Gastroesophageal sphincter (tissue), 4 donors: Measurements from ENCODE around the gene ABHD6. TPM values are rescaled to one million over a fixed set of nuclear protein-coding genes. Genes with fewer than 3 reads are reported as not detected.
"Not testable (repeated sequence)": the region's sequence is repeated elsewhere in the genome, so short reads cannot be mapped to it uniquely, and the experiment has no call there.

ENCODE experiments used
- ATAC-seq: fragments of 150-250 bp; one replicate; pipeline ENCODE4 v1.9.1; 2016; ENCODE audit warnings: mild to moderate bottlenecking, moderate library complexity
- H3K27ac ChIP-seq, 4 donors: fragments of 200-600 bp; sonication (generic) in 3 of 4; 1 replicate in 3 of 4; 2 replicates in 1 of 4; pipeline ENCODE4 v1.5.1; 2016 to 2019
- H3K27me3 ChIP-seq: fragments of 200-600 bp; sonication (generic); one replicate; pipeline ENCODE4 v1.5.1; 2019
- H3K36me3 ChIP-seq, 2 donors: fragments of 200-600 bp; sonication (generic); one replicate each; pipeline ENCODE4 v1.5.1; 2019; ENCODE audit warnings: control low read depth in 1 of 2
- H3K4me1 ChIP-seq, 3 donors: fragments of 200-600 bp; sonication (generic); 1 replicate in 2 of 3; 2 replicates in 1 of 3; pipeline ENCODE4 v1.5.1; 2016 to 2019; ENCODE audit warnings: control low read depth in 2 of 3
- H3K4me3 ChIP-seq, 2 donors: fragments of 200-600 bp; sonication (generic); one replicate each; pipeline ENCODE4 v1.5.1; 2019; ENCODE audit warnings: mild to moderate bottlenecking in 1 of 2, moderate library complexity in 1 of 2
- H3K9me3 ChIP-seq, 3 donors: fragments of 200-600 bp; sonication (generic); one replicate each; pipeline ENCODE4 v1.5.1; 2017 to 2019; ENCODE audit warnings: control low read depth in 2 of 3
- EP300 ChIP-seq: sonication (generic); formaldehyde crosslinking; IDR thresholded peaks from one replicate; pipeline ENCODE4 v1.6.1; 2017; ENCODE audit warnings: antibody characterized with exemption, mild to moderate bottlenecking
- POLR2A ChIP-seq, 2 donors: fragments of 450-650 bp; IDR thresholded peaks; one replicate each; pipeline ENCODE4 v1.6.1; 2017; ENCODE audit warnings: antibody characterized with exemption in 2 of 2, mild to moderate bottlenecking in 2 of 2, moderate library complexity in 1 of 2
- POLR2AphosphoS5 ChIP-seq: sonication (generic); formaldehyde crosslinking; IDR thresholded peaks from one replicate; pipeline ENCODE4 v1.6.1; 2017; ENCODE audit warnings: antibody characterized with exemption
- WGBS, 2 donors: methylation state at CpG; one replicate each; pipeline ENCODE4 v1.1.5; 2018; ENCODE audit warnings: low coverage in 1 of 2; 5-methylcytosine and 5-hydroxymethylcytosine counted together
- total RNA-seq, 4 donors: library from RNA; depleted of rRNA; stranded (reverse); fragments of >200 nt; gene quantifications; one replicate each; pipeline ENCODE4 v1.1.0, GENCODE V29; 2016
- TF ChIP-seq, protein P1 (sequence below), 4 experiments: fragments of 200-600 bp in 2 of 4; fragments of 450-650 bp in 2 of 4; sonication (generic) in 1 of 4; IDR thresholded peaks; one replicate each; pipeline ENCODE4 v1.5.1; 2017 to 2019; ENCODE audit warnings: antibody characterized with exemption in 4 of 4, mild to moderate bottlenecking in 2 of 4, moderate library complexity in 2 of 4

The ABHD6 gene
- total RNA-seq, 4 donors from 2014 or later = 6.5 to 27.1 (median 17.6) TPM

DNA sequence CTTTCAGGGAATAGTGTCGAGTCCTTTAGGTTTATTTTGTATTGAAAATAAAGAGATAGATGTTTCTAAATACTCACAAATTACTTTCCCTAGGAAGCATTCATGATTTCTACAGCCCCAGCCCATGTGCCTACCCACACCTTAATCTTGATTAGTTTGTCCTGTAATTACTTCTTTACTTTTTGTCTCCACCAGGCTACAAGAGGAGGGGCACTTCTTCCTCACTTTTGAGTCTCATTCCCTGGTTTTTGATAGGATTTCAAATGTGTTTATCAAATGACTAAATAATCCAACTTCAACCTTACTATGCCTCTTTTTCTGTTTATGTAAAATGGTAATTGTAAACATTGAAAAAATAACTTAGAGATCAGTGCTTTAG, 96.9 kb downstream of the ABHD6 start:
- Histone ChIP-seq H3K9me3 (no peaks in the 10 kb centered on the region), H3K4me3 (peak overlapping the region in 1 of 2 donors; percentile 89), H3K27me3 (no peaks in the 10 kb centered on the region), H3K27ac (peak overlapping the region in 3 of 4 donors; percentile 66 to 87 (median 81)), H3K4me1 (peaks cover 0 to 59% (median 10%) of the 10 kb centered on the region in 3 donors), H3K36me3 (no peaks in the 10 kb centered on the region)
- ATAC-seq = no peak
- no peak for TF ChIP-seq POLR2AphosphoS5
- TF ChIP-seq, protein P1, sequence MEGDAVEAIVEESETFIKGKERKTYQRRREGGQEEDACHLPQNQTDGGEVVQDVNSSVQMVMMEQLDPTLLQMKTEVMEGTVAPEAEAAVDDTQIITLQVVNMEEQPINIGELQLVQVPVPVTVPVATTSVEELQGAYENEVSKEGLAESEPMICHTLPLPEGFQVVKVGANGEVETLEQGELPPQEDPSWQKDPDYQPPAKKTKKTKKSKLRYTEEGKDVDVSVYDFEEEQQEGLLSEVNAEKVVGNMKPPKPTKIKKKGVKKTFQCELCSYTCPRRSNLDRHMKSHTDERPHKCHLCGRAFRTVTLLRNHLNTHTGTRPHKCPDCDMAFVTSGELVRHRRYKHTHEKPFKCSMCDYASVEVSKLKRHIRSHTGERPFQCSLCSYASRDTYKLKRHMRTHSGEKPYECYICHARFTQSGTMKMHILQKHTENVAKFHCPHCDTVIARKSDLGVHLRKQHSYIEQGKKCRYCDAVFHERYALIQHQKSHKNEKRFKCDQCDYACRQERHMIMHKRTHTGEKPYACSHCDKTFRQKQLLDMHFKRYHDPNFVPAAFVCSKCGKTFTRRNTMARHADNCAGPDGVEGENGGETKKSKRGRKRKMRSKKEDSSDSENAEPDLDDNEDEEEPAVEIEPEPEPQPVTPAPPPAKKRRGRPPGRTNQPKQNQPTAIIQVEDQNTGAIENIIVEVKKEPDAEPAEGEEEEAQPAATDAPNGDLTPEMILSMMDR (IDR thresholded peaks at IDR 0.05) = no peak
- no peak for TF ChIP-seq POLR2A (IDR thresholded peaks at IDR 0.05)
- WGBS, 2 donors = 71 to 75% methylated on average over 1 of the region's 1 CpG

DNA sequence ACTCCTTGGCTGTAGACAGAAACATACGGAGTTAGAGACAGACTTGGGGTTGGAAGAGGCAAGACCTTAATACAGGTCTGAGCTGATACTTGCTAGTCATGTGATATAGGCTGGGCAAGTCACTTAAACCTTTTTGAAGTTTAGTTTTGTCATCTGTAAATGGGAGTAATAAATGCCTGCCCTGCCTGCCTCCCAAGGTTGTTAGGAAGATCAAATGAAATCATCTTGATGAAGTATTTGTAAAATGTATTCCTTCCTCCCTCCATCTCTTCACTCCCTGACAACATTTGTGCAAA, 98.0 kb downstream of the ABHD6 start:
- Histone ChIP-seq H3K27me3 (no peaks in the 10 kb centered on the region), H3K4me3 (peak overlapping the region in 1 of 2 donors; percentile 6), H3K36me3 (peaks cover 0 to 11% of the 10 kb centered on the region in 2 donors), H3K27ac (peak overlapping the region in 3 of 4 donors; percentile 66 to 87 (median 81)), H3K4me1 (peaks cover 0 to 59% (median 10%) of the 10 kb centered on the region in 3 donors), H3K9me3 (no peaks in the 10 kb centered on the region)
- WGBS, 2 donors = 39% methylated on average over 1 of the region's 1 CpG; no CpG with 5 or more reads in 1 of the 2 donors
- TF ChIP-seq POLR2AphosphoS5 (no peak), EP300 (no peak), POLR2A (IDR thresholded peaks at IDR 0.05) (no peak)
- TF ChIP-seq, protein P1 (IDR thresholded peaks at IDR 0.05) = no peak
- ATAC-seq = no peak

DNA sequence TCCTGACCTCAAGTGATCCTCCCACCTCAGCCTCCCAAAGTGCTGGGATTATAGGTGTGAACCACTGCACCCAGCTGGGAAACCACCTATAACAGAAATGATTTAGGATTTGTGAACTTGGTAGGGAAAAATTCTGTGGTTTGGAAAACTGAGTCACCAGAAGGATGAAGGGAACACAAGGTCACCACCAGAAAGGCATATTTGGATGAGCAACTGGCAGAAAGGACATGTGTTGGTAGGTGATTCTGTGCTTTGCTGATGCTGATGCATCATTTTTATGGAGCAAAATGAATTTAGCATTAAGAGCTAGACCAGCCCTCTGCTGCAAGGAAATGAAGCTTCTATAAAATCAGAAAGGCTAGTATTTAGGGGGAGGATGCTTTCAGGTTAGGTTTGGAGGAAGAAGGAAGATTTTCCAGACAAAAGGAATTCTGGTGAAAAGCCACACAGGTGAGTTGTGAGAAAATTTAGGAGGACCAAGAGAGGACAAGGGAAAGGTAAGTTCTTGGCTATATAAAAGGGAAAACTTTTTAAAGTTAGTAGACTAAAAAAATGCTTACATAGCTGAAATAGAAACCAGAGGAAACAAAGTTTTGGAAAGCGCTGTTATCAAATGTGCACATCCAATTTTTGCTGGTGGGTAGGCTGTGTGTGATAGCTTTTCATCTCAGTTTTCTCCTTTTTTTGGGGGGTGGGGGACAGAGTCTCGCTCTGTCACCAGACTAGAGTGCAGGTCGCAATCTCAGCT, 98.7 kb downstream of the ABHD6 start:
- no peaks in the 10 kb centered on the region for H3K9me3 ChIP-seq
- peaks cover 0 to 63% (median 10%) of the 10 kb centered on the region in 3 donors for H3K4me1 ChIP-seq
- peaks cover 0 to 11% of the 10 kb centered on the region in 2 donors for H3K36me3 ChIP-seq
- ATAC-seq = no peak
- no peak for TF ChIP-seq EP300
- TF ChIP-seq POLR2AphosphoS5 = no peak
- no peak for TF ChIP-seq POLR2A (IDR thresholded peaks at IDR 0.05)
- TF ChIP-seq, protein P1 (IDR thresholded peaks at IDR 0.05) = no peak
- 100% methylated on average over 3 of the region's 3 CpGs for WGBS, 2 donors
- H3K27ac ChIP-seq = peak overlapping the region in 2 of 4 donors; percentile 11 to 87
- H3K27me3 ChIP-seq = no peaks in the 10 kb centered on the region
- no peak overlapping the region for H3K4me3 ChIP-seq

DNA sequence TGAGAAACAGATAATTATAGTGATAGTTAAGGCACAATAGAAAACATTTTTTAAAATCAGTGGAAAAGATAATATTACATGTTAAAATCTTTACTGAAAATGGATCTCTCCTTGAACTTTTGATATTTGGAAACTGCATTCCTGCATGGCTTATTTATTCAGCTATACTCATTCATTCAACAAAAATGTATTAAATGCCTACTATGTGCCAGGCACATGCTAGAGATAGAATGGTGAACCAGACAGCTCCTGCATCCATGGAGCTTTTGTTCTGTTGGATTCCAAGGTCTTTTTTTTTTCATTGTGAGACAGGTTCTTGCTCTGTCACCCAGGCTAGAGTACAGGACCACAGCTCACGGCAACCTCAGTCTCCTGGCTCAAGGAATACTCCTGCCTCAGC, 99.6 kb downstream of the ABHD6 start:
- no peak overlapping the region for H3K27ac ChIP-seq
- peaks cover 0 to 56% (median 10%) of the 10 kb centered on the region in 3 donors for H3K4me1 ChIP-seq
- H3K27me3 ChIP-seq = no peaks in the 10 kb centered on the region
- H3K9me3 ChIP-seq = no peaks in the 10 kb centered on the region
- peaks cover 0 to 13% of the 10 kb centered on the region in 2 donors for H3K36me3 ChIP-seq
- ATAC-seq = no peak
- WGBS, 2 donors = 80 to 86% methylated on average over 1 of the region's 1 CpG
- TF ChIP-seq EP300 (no peak), POLR2A (IDR thresholded peaks at IDR 0.05) (no peak), POLR2AphosphoS5 (no peak)
- TF ChIP-seq, protein P1 (IDR thresholded peaks at IDR 0.05) = no peak
- H3K4me3 ChIP-seq = no peak overlapping the region

DNA sequence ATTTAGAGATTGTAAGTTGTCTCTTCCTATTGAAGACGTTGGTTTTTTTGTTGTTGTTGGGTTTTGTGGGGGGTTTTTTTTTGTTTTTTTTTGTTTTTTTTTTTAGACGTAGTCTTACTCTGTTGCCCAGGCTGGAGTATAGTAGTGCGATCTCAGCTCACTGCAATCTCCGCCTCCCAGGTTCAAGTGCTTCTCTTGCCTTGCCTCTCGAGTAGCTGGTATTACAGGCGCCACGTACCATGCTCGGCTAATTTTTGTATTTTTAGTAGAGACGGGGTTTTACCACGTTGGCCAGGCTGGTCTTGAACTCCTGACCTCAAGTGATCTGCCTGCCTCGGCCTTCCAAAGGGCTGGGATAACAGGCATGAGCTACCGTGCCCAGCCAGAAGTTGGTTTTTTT, 101.6 kb downstream of the ABHD6 start:
- peaks cover 0 to 14% of the 10 kb centered on the region in 2 donors for H3K36me3 ChIP-seq
- not testable (repeated sequence) for H3K27me3 ChIP-seq, ATAC-seq, H3K4me3 ChIP-seq, H3K9me3 ChIP-seq, H3K27ac ChIP-seq
- H3K4me1 ChIP-seq = peaks cover 0 to 55% (median 10%) of the 10 kb centered on the region in 3 donors
- WGBS, 2 donors = 67 to 87% methylated on average over 1 to 6 of the region's 12 CpGs
